K562 (cell line): ENCODE results near the gene PAQR7. TPM values are rescaled to one million over a fixed set of nuclear protein-coding genes. Genes with fewer than 3 reads are reported as not detected.
A peak's percentile ranks its signal among the peaks of the same experiment; 100 is the strongest.

Source experiments
- ATAC-seq: fragments of 200-7000 bp; cut with Tn5 transposase; 3 replicates; pipeline ENCODE4 v1.9.1; 2020; ENCODE audit warnings: moderate library complexity
- BruUV-seq: library from RNA; stranded (reverse); fragments of 400-500 nt; replicated peaks from 2 replicates; lab custom pipeline; 2021; lab: Mats Ljungman, UMichigan
- CTCF ChIA-PET: fragments of 300-600 bp; formaldehyde crosslinking; extraction: SDS; loops from one replicate; lab custom pipeline; 2021; ENCODE audit warnings: low intra/inter-chr PET ratio; lab: Yijun Ruan, JAX
- POLR2A ChIA-PET: fragments of 300-600, 350-650 bp; sonication (Branson Sonifier 250); formaldehyde crosslinking; extraction: SDS; loops from one replicate; lab custom pipeline; 2021; ENCODE audit warnings: antibody characterized with exemption, inconsistent platforms; lab: Yijun Ruan, JAX
- DNase-seq, 4 experiments: peaks; one replicate each; pipeline versions ENCODE4 v3.0.0 to v3.0.0-alpha.2; 2011 to 2018; ENCODE audit warnings: low spot score in 3 of 4, mixed read lengths in 3 of 4; ENCODE audit errors: extremely low read depth in 1 of 4
- FAIRE-seq: peaks from 2 replicates; lab custom pipeline; 2011; peaks lifted over from hg19 to GRCh38; lab: Jason Lieb, UNC
- H2AFZ ChIP-seq: 2 replicates; pipeline ENCODE4 v1.6.0; 2011; ENCODE audit warnings: low read depth, low read length, control low read depth, inconsistent platforms
- H3K27ac ChIP-seq: fragments of 200-600 bp; 3 replicates; pipeline ENCODE4 v1.8.0; 2011; ENCODE audit warnings: low read depth, mild to moderate bottlenecking, control low read depth, inconsistent platforms, low read length, moderate library complexity, mixed read lengths; ENCODE audit errors: extremely low read depth
- H3K27me3 ChIP-seq, 2 experiments: fragments of 300-600 bp in 1 of 2; 2 replicates in 1 of 2; 3 replicates in 1 of 2; pipeline versions ENCODE4 v1.6.0 to v1.8.0; 2011; ENCODE audit warnings: inconsistent platforms in 2 of 2, low read length in 2 of 2, mild to moderate bottlenecking in 1 of 2, mixed read lengths in 1 of 2, moderate library complexity in 1 of 2; ENCODE audit not compliant: control insufficient read depth in 2 of 2, insufficient read depth in 2 of 2
- H3K36me3 ChIP-seq: fragments of 300-600 bp; 3 replicates; pipeline ENCODE4 v1.8.0; 2011; ENCODE audit warnings: mild to moderate bottlenecking, low read length, inconsistent platforms; ENCODE audit not compliant: control insufficient read depth, insufficient read depth
- H3K4me1 ChIP-seq, 2 experiments: fragments of 200-600 bp in 1 of 2; replicated peaks in 1 of 2; 2 replicates in 1 of 2; 3 replicates in 1 of 2; pipeline versions ENCODE4 v1.5.1 to v1.8.0; 2011; ENCODE audit warnings: inconsistent platforms in 2 of 2, low read length in 2 of 2, mild to moderate bottlenecking in 1 of 2, mixed read lengths in 1 of 2, moderate library complexity in 1 of 2; ENCODE audit not compliant: control insufficient read depth in 2 of 2, insufficient read depth in 2 of 2
- H3K4me2 ChIP-seq: 2 replicates; pipeline ENCODE4 v1.6.1; 2011; ENCODE audit warnings: low read length, control low read depth, inconsistent platforms, mixed read lengths; ENCODE audit not compliant: insufficient read depth
- H3K4me3 ChIP-seq: fragments of 200-600 bp; sonication (generic), shearing (Covaris generic); 2 replicates; pipeline ENCODE4 v1.5.1; 2016; ENCODE audit warnings: control low read depth, inconsistent platforms
- H3K79me2 ChIP-seq: fragments of 200-600 bp; 3 replicates; pipeline ENCODE4 v1.8.0; 2011; ENCODE audit warnings: low read length, inconsistent platforms; ENCODE audit not compliant: control insufficient read depth, insufficient read depth
- H3K9ac ChIP-seq, 2 experiments: 2 replicates each; pipeline versions ENCODE4 v1.6.0 to v1.6.1; 2011; ENCODE audit warnings: low read depth in 2 of 2, low read length in 2 of 2, control low read depth in 1 of 2, inconsistent platforms in 1 of 2, mild to moderate bottlenecking in 1 of 2, mixed read lengths in 1 of 2; ENCODE audit not compliant: insufficient read depth in 1 of 2
- H3K9me1 ChIP-seq: one replicate; pipeline ENCODE4 v1.6.0; 2011; ENCODE audit warnings: inconsistent platforms, mild to moderate bottlenecking, low read length, moderate library complexity; ENCODE audit not compliant: control insufficient read depth, insufficient read depth
- H3K9me3 ChIP-seq: replicated peaks from 2 replicates; pipeline ENCODE4 v1.5.1; 2011; ENCODE audit warnings: low read depth, low read length, inconsistent platforms; ENCODE audit not compliant: control insufficient read depth, insufficient read depth
- H4K20me1 ChIP-seq: replicated peaks from 2 replicates; pipeline ENCODE4 v1.6.1; 2011; ENCODE audit warnings: low read length, inconsistent platforms, mixed read lengths; ENCODE audit not compliant: control insufficient read depth, insufficient read depth
- ESRRA ChIP-seq: fragments of 450-650 bp; IDR thresholded peaks from 2 replicates; pipeline ENCODE4 v1.6.1; 2014; ENCODE audit warnings: low read depth, mild to moderate bottlenecking, moderate library complexity, borderline replicate concordance
- HCFC1 ChIP-seq: IDR thresholded peaks from 2 replicates; pipeline ENCODE4 v1.6.1; 2012; ENCODE audit warnings: low read depth, low read length, improper control_type of control experiment
- MTA1 ChIP-seq: fragments of 450-650 bp; IDR thresholded peaks from 2 replicates; pipeline ENCODE4 v1.6.1; 2017; ENCODE audit warnings: borderline replicate concordance
- NRF1 ChIP-seq, 2 experiments: fragments of 450-650 bp; IDR thresholded peaks in 1 of 2; conservative IDR thresholded peaks in 1 of 2; 2 replicates each; pipeline ENCODE4 v1.6.1; 2014; ENCODE audit warnings: mild to moderate bottlenecking in 2 of 2
- ZNF134 ChIP-seq: fragments of 250-450 bp; sonication (Bioruptor Pico); conservative IDR thresholded peaks from 2 replicates; pipeline ENCODE4 v1.4.0; 2020
- ZNF592 ChIP-seq: fragments of 450-650 bp; IDR thresholded peaks from 2 replicates; pipeline ENCODE4 v1.6.1; 2017; ENCODE audit warnings: antibody characterized with exemption, mild to moderate bottlenecking
- ZNF740 ChIP-seq, 3 experiments: fragments of 200-800 bp in 1 of 3; sonication (Bioruptor generic) in 1 of 3; sonication (generic) in 1 of 3; formaldehyde crosslinking in 1 of 3; IDR thresholded peaks; 2 replicates each; pipeline versions ENCODE4 v1.6.1 to v1.8.0; 2016 to 2022; ENCODE audit warnings: mild to moderate bottlenecking in 2 of 3, missing compliant biosample characterization in 2 of 3, missing genetic modification characterization in 2 of 3, missing genetic modification reagents in 1 of 3
- WGBS: fragments of 100-300 bp; shearing (Covaris generic); methylation state at CpG from one replicate; pipeline ENCODE4 v1.1.6; 2016; ENCODE audit warnings: low coverage, mixed read lengths; ENCODE audit not compliant: insufficient coverage; ENCODE audit errors: missing lambda C conversion rate; 5-methylcytosine and 5-hydroxymethylcytosine counted together
- in situ Hi-C: fragments of 300-500 bp; cut with MboI; formaldehyde crosslinking; loops from 4 replicates; pipeline ENCODE4 v1.15.0; 2018; ENCODE audit warnings: inconsistent platforms, mixed read lengths
- intact Hi-C: fragments of 100-400 bp; cut with micrococcal nuclease; formaldehyde crosslinking; loops from 2 replicates; pipeline ENCODE4 v1.14.2; 2022
- polyA plus RNA-seq, 8 experiments: library from polyadenylated mRNA; depleted of rRNA in 4 of 8; stranded (reverse) in 5 of 8; unstranded in 3 of 8; fragments of >200 nt; fragmentation: Nextera tagmentation in 2 of 8; fragmentation: Illumina TruSeq in 1 of 8; extraction: Ambion mirVana in 2 of 8; extraction: Trizol in 1 of 8; gene quantifications; 2 replicates each; pipeline versions ENCODE4 v1.2.1 to v1.2.3, GENCODE V29; 2011 to 2014; ENCODE audit warnings: inconsistent platforms in 1 of 8, missing spikeins in 1 of 8
- total RNA-seq, 7 experiments: library from RNA; depleted of rRNA in 6 of 7; stranded (reverse); fragments of >200 nt in 6 of 7; fragmentation: Illumina TruSeq in 2 of 7; extraction: Trizol in 2 of 7; gene quantifications; 2 replicates each; pipeline versions ENCODE4 v1.2.1 to v1.2.3, GENCODE V29; 2011 to 2021; ENCODE audit warnings: low replicate concordance in 1 of 7
- TF ChIP-seq, protein P1 (sequence below): fragments of 450-650 bp; IDR thresholded peaks from 2 replicates; pipeline ENCODE4 v1.6.1; 2016
- TF ChIP-seq, protein P2 (sequence below): fragments of 450-650 bp; IDR thresholded peaks from 2 replicates; pipeline ENCODE4 v1.6.1; 2018; ENCODE audit not compliant: partially characterized antibody

PAQR7 gene
- total and polyA plus RNA-seq, 9 of the 15 experiments (the other 6 are each of a cell fraction or from before 2014, with no cell fraction given) = 1.1 to 5.2 (median 2.6) TPM

GRCh38 chr1:25871086-25871703 lies 4.3 kb downstream of the PAQR7 start:
- ChIA-PET CTCF (no interaction called here), POLR2A (interaction anchor here (1.0 to 1.6 kb wide), 9 partner anchors 8 to 25 kb away, joined by 3 to 6 read pairs (median 5); no protein-coding TSS in a partner anchor)
- no peaks in the 10 kb centered on the region for H3K9me1 ChIP-seq
- peak; percentile 48 to 70 (median 54) for DNase-seq
- H3K4me1 ChIP-seq = peaks cover 42 to 44% of the 10 kb centered on the region in 2 experiments
- BruUV-seq = no TSS peak
- no peaks in the 10 kb centered on the region for H3K9me3 ChIP-seq
- H3K4me3 ChIP-seq = no peak overlapping the region
- H2AFZ ChIP-seq = peak overlapping the region; percentile 52
- peak overlapping the region; percentile 30 for H3K27ac ChIP-seq
- no peaks in the 10 kb centered on the region for H4K20me1 ChIP-seq
- H3K4me2 ChIP-seq = peak overlapping the region; percentile 7; the same call in 1 of the 2 replicates
- in situ Hi-C loops = no loop called here
- peak; percentile 35 for ATAC-seq
- no peaks in the 10 kb centered on the region for H3K36me3 ChIP-seq
- peaks cover 10% of the 10 kb centered on the region; the same call in 2 of the 3 replicates for H3K79me2 ChIP-seq
- no peaks in the 10 kb centered on the region for H3K27me3 ChIP-seq
- H3K9ac ChIP-seq = peak overlapping the region; percentile 19 to 72
- 5% methylated on average over 5 of the region's 5 CpGs for WGBS
- intact Hi-C loops = no loop called here
- FAIRE-seq = peak; percentile 84
- TF ChIP-seq NRF1 (conservative IDR thresholded peaks at IDR 0.05 in 1 of 2, IDR thresholded peaks at IDR 0.05 in 1 of 2) = peak in 1 of 2 experiments; percentile 27; a peak in 2 of 4 replicates
- TF ChIP-seq ZNF134 (CRISPR knock-in tag) = no peak
- TF ChIP-seq MTA1 = 0 out of 2 replicates have a peak, but pooled peaks have one; percentile 19
- TF ChIP-seq ESRRA = peak; percentile 66
- TF ChIP-seq HCFC1 = no peak
- TF ChIP-seq, protein P1, sequence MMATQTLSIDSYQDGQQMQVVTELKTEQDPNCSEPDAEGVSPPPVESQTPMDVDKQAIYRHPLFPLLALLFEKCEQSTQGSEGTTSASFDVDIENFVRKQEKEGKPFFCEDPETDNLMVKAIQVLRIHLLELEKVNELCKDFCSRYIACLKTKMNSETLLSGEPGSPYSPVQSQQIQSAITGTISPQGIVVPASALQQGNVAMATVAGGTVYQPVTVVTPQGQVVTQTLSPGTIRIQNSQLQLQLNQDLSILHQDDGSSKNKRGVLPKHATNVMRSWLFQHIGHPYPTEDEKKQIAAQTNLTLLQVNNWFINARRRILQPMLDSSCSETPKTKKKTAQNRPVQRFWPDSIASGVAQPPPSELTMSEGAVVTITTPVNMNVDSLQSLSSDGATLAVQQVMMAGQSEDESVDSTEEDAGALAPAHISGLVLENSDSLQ = peak; percentile 31; the same call in 1 of the 2 replicates
- TF ChIP-seq ZNF592 = 0 out of 2 replicates have a peak, but pooled peaks have one; percentile 16
- TF ChIP-seq, protein P2, sequence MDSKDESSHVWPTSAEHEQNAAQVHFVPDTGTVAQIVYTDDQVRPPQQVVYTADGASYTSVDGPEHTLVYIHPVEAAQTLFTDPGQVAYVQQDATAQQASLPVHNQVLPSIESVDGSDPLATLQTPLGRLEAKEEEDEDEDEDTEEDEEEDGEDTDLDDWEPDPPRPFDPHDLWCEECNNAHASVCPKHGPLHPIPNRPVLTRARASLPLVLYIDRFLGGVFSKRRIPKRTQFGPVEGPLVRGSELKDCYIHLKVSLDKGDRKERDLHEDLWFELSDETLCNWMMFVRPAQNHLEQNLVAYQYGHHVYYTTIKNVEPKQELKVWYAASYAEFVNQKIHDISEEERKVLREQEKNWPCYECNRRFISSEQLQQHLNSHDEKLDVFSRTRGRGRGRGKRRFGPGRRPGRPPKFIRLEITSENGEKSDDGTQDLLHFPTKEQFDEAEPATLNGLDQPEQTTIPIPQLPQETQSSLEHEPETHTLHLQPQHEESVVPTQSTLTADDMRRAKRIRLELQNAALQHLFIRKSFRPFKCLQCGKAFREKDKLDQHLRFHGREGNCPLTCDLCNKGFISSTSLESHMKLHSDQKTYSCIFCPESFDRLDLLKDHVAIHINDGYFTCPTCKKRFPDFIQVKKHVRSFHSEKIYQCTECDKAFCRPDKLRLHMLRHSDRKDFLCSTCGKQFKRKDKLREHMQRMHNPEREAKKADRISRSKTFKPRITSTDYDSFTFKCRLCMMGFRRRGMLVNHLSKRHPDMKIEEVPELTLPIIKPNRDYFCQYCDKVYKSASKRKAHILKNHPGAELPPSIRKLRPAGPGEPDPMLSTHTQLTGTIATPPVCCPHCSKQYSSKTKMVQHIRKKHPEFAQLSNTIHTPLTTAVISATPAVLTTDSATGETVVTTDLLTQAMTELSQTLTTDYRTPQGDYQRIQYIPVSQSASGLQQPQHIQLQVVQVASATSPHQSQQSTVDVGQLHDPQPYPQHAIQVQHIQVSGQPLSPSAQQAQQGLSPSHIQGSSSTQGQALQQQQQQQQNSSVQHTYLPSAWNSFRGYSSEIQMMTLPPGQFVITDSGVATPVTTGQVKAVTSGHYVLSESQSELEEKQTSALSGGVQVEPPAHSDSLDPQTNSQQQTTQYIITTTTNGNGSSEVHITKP = peak; percentile 89
- TF ChIP-seq ZNF740 (CRISPR knock-in tag; IDR thresholded peaks at IDR 0.05) = peak; percentile 32; the same call in 1 of the 2 replicates
- no peak for TF ChIP-seq ZNF740 (tag; IDR thresholded peaks at IDR 0.05)
